SU-DHL-6 (cell line): ENCODE measurements around the gene PPIC.

Source experiments
- EZH2phosphoT487 ChIP-seq: fragments of 200-600 bp; sonication (generic), shearing (Covaris generic); conservative IDR thresholded peaks from 2 replicates; pipeline ENCODE4 v1.6.1; 2018; ENCODE audit warnings: mild to moderate bottlenecking, antibody characterized with exemption, low read length, moderate library complexity, mixed read lengths
- TF ChIP-seq, protein P1 (sequence below): fragments of 200-600 bp; sonication (generic); IDR thresholded peaks from one replicate; pipeline ENCODE4 v1.5.1; 2017; ENCODE audit warnings: antibody characterized with exemption, mild to moderate bottlenecking, low read length, moderate library complexity; ENCODE audit not compliant: insufficient read depth, poor library complexity, severe bottlenecking

DNA sequence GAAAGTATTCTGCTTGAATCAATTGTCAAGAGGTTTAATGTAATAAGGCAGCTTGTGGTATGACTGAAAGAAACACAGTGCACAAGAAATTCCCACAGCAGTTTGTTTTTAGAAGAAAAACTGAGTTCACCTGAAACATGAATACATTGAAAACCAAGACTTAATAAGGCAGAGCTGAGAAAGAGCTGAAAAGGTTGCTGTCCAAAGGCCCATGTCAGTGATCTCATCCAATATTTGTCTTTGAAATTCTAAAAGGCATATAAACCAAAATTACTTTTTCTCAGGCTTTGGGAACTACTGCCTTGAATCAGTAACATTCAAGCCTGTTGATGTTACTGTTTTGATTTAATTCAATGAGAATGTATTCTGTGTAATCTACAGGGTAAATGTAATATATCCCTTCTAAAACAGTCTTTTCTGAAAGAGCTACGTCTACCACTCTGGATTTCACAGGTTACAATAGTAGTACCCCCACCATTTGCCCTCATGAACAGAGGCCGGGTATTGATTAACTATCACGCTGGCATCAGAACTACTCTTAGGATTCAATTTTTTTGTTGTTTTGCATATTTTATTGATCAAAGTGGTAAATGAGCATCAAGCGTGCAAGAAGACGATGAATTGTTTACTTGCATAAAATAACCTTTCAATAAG, 57.8 kb downstream of the PPIC start:
- TF ChIP-seq, protein P1, sequence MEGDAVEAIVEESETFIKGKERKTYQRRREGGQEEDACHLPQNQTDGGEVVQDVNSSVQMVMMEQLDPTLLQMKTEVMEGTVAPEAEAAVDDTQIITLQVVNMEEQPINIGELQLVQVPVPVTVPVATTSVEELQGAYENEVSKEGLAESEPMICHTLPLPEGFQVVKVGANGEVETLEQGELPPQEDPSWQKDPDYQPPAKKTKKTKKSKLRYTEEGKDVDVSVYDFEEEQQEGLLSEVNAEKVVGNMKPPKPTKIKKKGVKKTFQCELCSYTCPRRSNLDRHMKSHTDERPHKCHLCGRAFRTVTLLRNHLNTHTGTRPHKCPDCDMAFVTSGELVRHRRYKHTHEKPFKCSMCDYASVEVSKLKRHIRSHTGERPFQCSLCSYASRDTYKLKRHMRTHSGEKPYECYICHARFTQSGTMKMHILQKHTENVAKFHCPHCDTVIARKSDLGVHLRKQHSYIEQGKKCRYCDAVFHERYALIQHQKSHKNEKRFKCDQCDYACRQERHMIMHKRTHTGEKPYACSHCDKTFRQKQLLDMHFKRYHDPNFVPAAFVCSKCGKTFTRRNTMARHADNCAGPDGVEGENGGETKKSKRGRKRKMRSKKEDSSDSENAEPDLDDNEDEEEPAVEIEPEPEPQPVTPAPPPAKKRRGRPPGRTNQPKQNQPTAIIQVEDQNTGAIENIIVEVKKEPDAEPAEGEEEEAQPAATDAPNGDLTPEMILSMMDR = no peak
- no peak for TF ChIP-seq EZH2phosphoT487
